ENCODE measurements around the gene CAMSAP3.

Gene CAMSAP3

DNA sequence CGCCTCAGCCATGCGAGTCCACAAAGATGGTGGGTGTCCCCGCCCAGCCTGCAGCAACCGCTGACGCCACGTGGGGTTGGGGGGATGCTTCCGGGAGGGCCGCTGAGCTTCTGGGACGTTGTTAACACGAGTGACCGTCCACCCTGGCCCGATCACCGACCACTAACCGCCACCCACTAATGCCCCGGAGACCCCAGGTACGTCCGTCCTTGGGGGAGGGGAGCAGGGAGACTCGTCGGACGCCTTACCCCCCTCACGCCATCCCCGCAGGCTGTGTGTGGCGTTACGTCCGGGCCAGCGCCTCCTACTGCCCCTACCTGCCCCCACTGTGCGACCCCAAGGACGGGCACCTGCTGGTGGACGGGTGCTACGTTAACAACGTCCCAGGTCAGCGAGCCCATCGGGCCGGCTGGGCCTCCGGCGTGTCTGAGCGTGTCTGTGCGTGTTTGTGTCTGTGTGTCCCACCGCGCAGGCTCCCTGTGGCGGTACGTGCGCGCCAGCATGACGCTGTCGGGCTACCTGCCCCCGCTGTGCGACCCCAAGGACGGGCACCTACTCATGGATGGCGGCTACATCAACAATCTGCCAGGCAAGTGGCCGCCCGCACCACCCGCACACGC is 38.9 kb upstream of the CAMSAP3 start:
- TF ChIP-seq, protein P1, sequence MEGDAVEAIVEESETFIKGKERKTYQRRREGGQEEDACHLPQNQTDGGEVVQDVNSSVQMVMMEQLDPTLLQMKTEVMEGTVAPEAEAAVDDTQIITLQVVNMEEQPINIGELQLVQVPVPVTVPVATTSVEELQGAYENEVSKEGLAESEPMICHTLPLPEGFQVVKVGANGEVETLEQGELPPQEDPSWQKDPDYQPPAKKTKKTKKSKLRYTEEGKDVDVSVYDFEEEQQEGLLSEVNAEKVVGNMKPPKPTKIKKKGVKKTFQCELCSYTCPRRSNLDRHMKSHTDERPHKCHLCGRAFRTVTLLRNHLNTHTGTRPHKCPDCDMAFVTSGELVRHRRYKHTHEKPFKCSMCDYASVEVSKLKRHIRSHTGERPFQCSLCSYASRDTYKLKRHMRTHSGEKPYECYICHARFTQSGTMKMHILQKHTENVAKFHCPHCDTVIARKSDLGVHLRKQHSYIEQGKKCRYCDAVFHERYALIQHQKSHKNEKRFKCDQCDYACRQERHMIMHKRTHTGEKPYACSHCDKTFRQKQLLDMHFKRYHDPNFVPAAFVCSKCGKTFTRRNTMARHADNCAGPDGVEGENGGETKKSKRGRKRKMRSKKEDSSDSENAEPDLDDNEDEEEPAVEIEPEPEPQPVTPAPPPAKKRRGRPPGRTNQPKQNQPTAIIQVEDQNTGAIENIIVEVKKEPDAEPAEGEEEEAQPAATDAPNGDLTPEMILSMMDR (IDR thresholded peaks at IDR 0.05; ENCODE audit: insufficient read depth, low read length, missing control alignments), result no peak
- no peak overlapping the region for H3K4me3 ChIP-seq (ENCODE audit: low read depth, low read length)
- CTCF ChIA-PET, result interaction anchor here (1.8 kb wide), 1 partner anchor 12 kb away, joined by 7 read pairs; no protein-coding TSS in a partner anchor
- DNase-seq (ENCODE audit: low read depth, low spot score), result no peak
- POLR2A ChIA-PET, result no interaction called here

DNA sequence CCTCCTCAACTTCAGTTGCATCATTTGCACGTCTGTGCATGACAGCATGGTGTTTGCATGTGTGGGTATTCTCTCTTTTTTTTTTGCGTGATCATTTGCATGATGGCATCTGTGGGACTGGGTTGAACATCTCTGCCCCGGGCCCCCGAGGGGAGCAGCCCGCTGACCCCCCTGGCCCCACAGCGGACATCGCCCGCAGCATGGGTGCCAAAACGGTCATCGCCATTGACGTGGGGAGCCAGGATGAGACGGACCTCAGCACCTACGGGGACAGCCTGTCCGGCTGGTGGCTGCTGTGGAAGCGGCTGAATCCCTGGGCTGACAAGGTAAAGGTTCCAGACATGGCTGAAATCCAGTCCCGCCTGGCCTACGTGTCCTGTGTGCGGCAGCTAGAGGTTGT is 37.0 kb upstream of the CAMSAP3 start:
- ChIA-PET CTCF (interaction anchor here (1.1 to 2.9 kb wide), 3 partner anchors 10 to 204 kb away, joined by 3 to 31 read pairs (median 3); partner anchors contain the start of gene TRAPPC5), POLR2A (no interaction called here)
- no peak overlapping the region for H3K4me3 ChIP-seq (ENCODE audit: low read depth, low read length)
- TF ChIP-seq, protein P1 (IDR thresholded peaks at IDR 0.05; ENCODE audit: insufficient read depth, low read length, missing control alignments), result no peak
- no peak for DNase-seq (ENCODE audit: low read depth, low spot score)

DNA sequence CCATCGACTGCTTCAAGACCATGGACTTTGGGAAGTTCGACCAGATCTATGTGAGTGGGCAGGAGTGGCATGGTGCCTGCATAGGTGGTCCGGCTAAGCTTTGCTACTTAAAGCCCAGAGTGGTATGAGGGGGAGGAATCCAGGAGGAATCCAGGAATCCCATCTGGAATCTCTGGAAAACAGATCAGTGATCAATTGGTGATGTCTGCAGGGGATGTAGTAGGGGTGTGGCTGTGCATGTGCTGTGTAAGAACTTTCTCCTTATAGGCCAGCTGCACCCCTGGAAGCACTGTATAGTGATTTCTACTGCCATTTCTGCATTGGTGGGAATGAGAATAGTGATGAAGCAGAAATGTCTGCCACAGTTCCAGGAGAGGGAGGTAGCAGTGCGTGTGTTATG is 36.6 kb upstream of the CAMSAP3 start:
- CTCF ChIA-PET, result interaction anchor here (0.9 to 2.9 kb wide), 5 partner anchors 9 to 205 kb away, joined by 3 to 31 read pairs (median 3); partner anchors contain the start of gene TRAPPC5
- TF ChIP-seq, protein P1 (IDR thresholded peaks at IDR 0.05; ENCODE audit: insufficient read depth, low read length, missing control alignments), result no peak

GRCh38 chr19:7560255-7560654 is 35.4 kb upstream of the CAMSAP3 start:
- no peak for DNase-seq (ENCODE audit: low read depth, low spot score)
- no peak overlapping the region for H3K4me3 ChIP-seq (ENCODE audit: low read depth, low read length)
- TF ChIP-seq, protein P1 (IDR thresholded peaks at IDR 0.05; ENCODE audit: insufficient read depth, low read length, missing control alignments), result no peak
- CTCF ChIA-PET, result interaction anchor here (0.9 to 2.9 kb wide), 4 partner anchors 9 to 206 kb away, joined by 3 to 31 read pairs (median 4); partner anchors contain the start of gene TRAPPC5
- POLR2A ChIA-PET, result no interaction called here

More for the DNA sequence above, 36.6 kb upstream of the CAMSAP3 start:
- DNase-seq (ENCODE audit: low read depth, low spot score), result no peak
- POLR2A ChIA-PET, result no interaction called here
- H3K4me3 ChIP-seq (ENCODE audit: low read depth, low read length), result no peak overlapping the region

DNA sequence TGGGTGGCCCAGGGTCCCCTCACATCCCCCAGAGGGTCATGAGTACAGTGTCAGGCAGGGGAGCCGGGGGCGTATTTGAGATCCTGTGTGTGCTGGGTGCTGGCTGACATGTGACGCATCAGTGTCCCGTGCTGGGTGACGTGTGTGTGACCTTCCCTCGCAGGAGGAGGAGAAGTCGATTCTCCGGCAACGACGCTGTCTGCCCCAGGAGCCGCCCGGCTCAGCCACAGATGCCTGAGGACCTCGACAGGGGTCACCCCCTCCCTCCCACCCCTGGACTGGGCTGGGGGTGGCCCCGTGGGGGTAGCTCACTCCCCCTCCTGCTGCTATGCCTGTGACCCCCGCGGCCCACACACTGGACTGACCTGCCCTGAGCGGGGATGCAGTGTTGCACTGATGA is 34.3 kb upstream of the CAMSAP3 start:
- no peak for DNase-seq (ENCODE audit: low read depth, low spot score)
- TF ChIP-seq, protein P1 (IDR thresholded peaks at IDR 0.05; ENCODE audit: insufficient read depth, low read length, missing control alignments), result no peak
- ChIA-PET CTCF (interaction anchor here (1.0 to 1.3 kb wide), 2 partner anchors 120 to 238 kb away, joined by 3 read pairs; partner anchors contain the start of gene TRAPPC5), POLR2A (no interaction called here)
- H3K4me3 ChIP-seq (ENCODE audit: low read depth, low read length), result no peak overlapping the region

DNA sequence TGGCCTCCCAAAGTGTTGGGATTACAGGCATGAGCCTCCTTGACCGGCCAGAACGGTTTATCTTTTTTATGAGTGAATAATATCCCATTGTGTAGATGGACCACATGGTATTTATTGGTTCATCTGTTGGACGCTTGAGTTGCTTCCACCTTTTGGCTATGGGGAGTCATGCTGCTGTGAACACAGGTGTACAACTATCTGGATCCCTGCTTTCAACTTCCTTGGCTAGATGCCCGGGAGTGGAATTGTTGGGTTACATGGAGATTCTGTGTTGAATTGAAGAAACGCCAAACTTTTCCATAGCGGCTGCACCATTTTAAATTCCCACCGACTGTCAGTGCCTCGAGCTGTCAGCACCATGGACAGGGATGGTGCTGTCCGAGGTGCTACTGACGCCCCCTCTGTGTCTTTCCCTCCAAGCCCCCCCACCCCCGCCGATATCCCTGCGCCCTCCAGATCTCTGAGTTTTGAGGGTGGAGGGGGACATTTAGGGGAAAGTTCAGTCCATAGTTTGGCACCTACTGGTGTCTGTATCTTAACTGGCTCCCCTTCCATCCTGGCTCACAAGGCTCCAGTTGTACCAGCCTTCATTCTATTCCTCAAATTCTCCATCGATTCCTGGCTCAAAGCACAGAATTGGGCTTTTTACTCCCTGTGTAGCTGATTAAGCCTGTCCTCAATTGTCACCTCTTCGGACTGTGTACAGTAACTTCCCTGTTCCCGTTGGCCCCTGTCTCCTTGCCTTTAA is 32.8 kb upstream of the CAMSAP3 start:
- ChIA-PET CTCF (interaction anchor here (1.0 to 6.6 kb wide), 2 partner anchors 237 kb away, joined by 3 to 152 read pairs; no protein-coding TSS in a partner anchor), POLR2A (interaction anchor here (1.2 kb wide), 1 partner anchor 67 kb away, joined by 3 read pairs; the partner anchor contains the start of gene PET100)
- TF ChIP-seq, protein P1 (IDR thresholded peaks at IDR 0.05; ENCODE audit: insufficient read depth, low read length, missing control alignments), result no peak
- no peak for DNase-seq (ENCODE audit: low read depth, low spot score)
- no peak overlapping the region for H3K4me3 ChIP-seq (ENCODE audit: low read depth, low read length)

Data from AG04449 (cell line).